H1 (cell line): ENCODE measurements around the gene FCHSD1. TPM values are rescaled to one million over a fixed set of nuclear protein-coding genes. Genes with fewer than 3 reads are reported as not detected.

ENCODE experiments used
- CTCF ChIA-PET: fragments of 300-600 bp; sonication (Branson Sonifier 250); formaldehyde crosslinking; loops from one replicate; lab custom pipeline; 2021; ENCODE audit not compliant: partially characterized antibody; lab: Charles Lee
- POLR2A ChIA-PET: fragments of 300-600 bp; sonication (Branson Sonifier 250); formaldehyde crosslinking; loops from one replicate; lab custom pipeline; 2021; ENCODE audit warnings: inconsistent platforms; ENCODE audit not compliant: partially characterized antibody; lab: Charles Lee
- DNase-seq, 2 experiments: peaks; one replicate each; pipeline versions ENCODE4 v3.0.0 to v3.0.0-alpha.2; 2010 to 2022; ENCODE audit warnings: low spot score in 2 of 2, low read depth in 1 of 2, mixed read lengths in 1 of 2
- FAIRE-seq: peaks from 2 replicates; lab custom pipeline; 2011; peaks lifted over from hg19 to GRCh38; lab: Jason Lieb, UNC
- H2AFZ ChIP-seq: 2 replicates; pipeline ENCODE4 v1.8.1; 2012; ENCODE audit warnings: low read length, inconsistent platforms
- H2AK5ac ChIP-seq: 2 replicates; pipeline ENCODE4 v1.6.1; 2013; ENCODE audit warnings: low read depth, low read length
- H2BK120ac ChIP-seq: replicated peaks from 2 replicates; pipeline ENCODE3; 2013; ENCODE audit warnings: low read depth, low read length, inconsistent platforms
- H2BK12ac ChIP-seq: 2 replicates; pipeline ENCODE4 v1.6.1; 2013; ENCODE audit warnings: low read depth, low read length
- H2BK15ac ChIP-seq: 2 replicates; pipeline ENCODE4 v1.6.1; 2013; ENCODE audit warnings: low read length
- H2BK20ac ChIP-seq: 2 replicates; pipeline ENCODE4 v1.6.1; 2013; ENCODE audit warnings: low read length
- H2BK5ac ChIP-seq: 2 replicates; pipeline ENCODE4 v1.6.1; 2013; ENCODE audit warnings: low read depth, low read length
- H3K14ac ChIP-seq: 2 replicates; pipeline ENCODE4 v1.6.1; 2013; ENCODE audit warnings: inconsistent platforms; ENCODE audit not compliant: insufficient read length
- H3K18ac ChIP-seq: 2 replicates; pipeline ENCODE4 v1.6.1; 2013; ENCODE audit warnings: low read length; ENCODE audit errors: extremely low read depth
- H3K23ac ChIP-seq: 2 replicates; pipeline ENCODE4 v1.6.1; 2013; ENCODE audit warnings: inconsistent platforms; ENCODE audit not compliant: insufficient read length
- H3K23me2 ChIP-seq: 2 replicates; pipeline ENCODE4 v1.6.1; 2013; ENCODE audit warnings: low read depth, low read length
- H3K27ac ChIP-seq: 2 replicates; pipeline ENCODE4 v1.6.1; 2011; ENCODE audit warnings: low read depth, low read length, inconsistent platforms
- H3K27me3 ChIP-seq, 4 experiments: replicated peaks in 1 of 4; 1 replicate in 1 of 4; 2 replicates in 3 of 4; pipeline versions ENCODE4 v1.6.1 to v1.8.1; 2011 to 2013; ENCODE audit warnings: low read length in 3 of 4, mild to moderate bottlenecking in 3 of 4, inconsistent platforms in 2 of 4, mixed read lengths in 2 of 4, moderate library complexity in 1 of 4; ENCODE audit not compliant: control insufficient read depth in 3 of 4, insufficient read depth in 3 of 4; ENCODE audit errors: extremely low read depth in 1 of 4
- H3K36me3 ChIP-seq, 4 experiments: 2 replicates each; pipeline versions ENCODE4 v1.6.1 to v1.8.1; 2011 to 2013; ENCODE audit warnings: mild to moderate bottlenecking in 4 of 4, low read length in 3 of 4, moderate library complexity in 2 of 4, control low read depth in 1 of 4, inconsistent platforms in 1 of 4; ENCODE audit not compliant: insufficient read depth in 4 of 4, control insufficient read depth in 2 of 4
- H3K4ac ChIP-seq: replicated peaks from 2 replicates; pipeline ENCODE3; 2013; ENCODE audit warnings: low read length, low read depth, mixed read lengths, inconsistent platforms; ENCODE audit not compliant: insufficient read length
- H3K4me1 ChIP-seq, 4 experiments: replicated peaks in 1 of 4; 1 replicate in 1 of 4; 2 replicates in 3 of 4; pipeline versions ENCODE4 v1.6.1 to v1.8.1; 2011 to 2013; ENCODE audit warnings: low read length in 3 of 4, inconsistent platforms in 2 of 4, mixed read lengths in 1 of 4; ENCODE audit not compliant: insufficient read depth in 4 of 4, control insufficient read depth in 3 of 4
- H3K4me2 ChIP-seq, 2 experiments: 2 replicates each; pipeline versions ENCODE4 v1.6.1 to v1.8.1; 2011 to 2013; ENCODE audit warnings: low read depth in 2 of 2, low read length in 2 of 2, control low read depth in 1 of 2, inconsistent platforms in 1 of 2, mild to moderate bottlenecking in 1 of 2; ENCODE audit not compliant: insufficient read depth in 1 of 2
- H3K4me3 ChIP-seq, 4 experiments: fragments of 200-600, 300-600 bp in 1 of 4; sonication (generic), shearing (Covaris generic), sonication (Bioruptor Twin) in 1 of 4; 2 replicates each; pipeline versions ENCODE4 v1.5.1 to v1.8.1; 2011 to 2016; ENCODE audit warnings: low read length in 4 of 4, low read depth in 3 of 4, control low read depth in 2 of 4, inconsistent platforms in 2 of 4, mild to moderate bottlenecking in 2 of 4, mixed read lengths in 1 of 4, moderate library complexity in 1 of 4; ENCODE audit not compliant: insufficient read depth in 2 of 4; ENCODE audit errors: extremely low read depth in 1 of 4
- H3K56ac ChIP-seq: replicated peaks from 2 replicates; pipeline ENCODE3; 2013; ENCODE audit warnings: low read depth, mild to moderate bottlenecking, mixed read lengths, low read length, inconsistent platforms; ENCODE audit not compliant: insufficient read length
- H3K79me1 ChIP-seq: 2 replicates; pipeline ENCODE4 v1.6.1; 2013; ENCODE audit warnings: low read depth, low read length, control low read depth
- H3K79me2 ChIP-seq, 2 experiments: 2 replicates each; pipeline versions ENCODE4 v1.6.1 to v1.8.1; 2012 to 2013; ENCODE audit warnings: low read length in 2 of 2, mild to moderate bottlenecking in 2 of 2, inconsistent platforms in 1 of 2; ENCODE audit not compliant: insufficient read depth in 2 of 2, control insufficient read depth in 1 of 2
- H3K9ac ChIP-seq, 4 experiments: replicated peaks in 1 of 4; 1 replicate in 1 of 4; 2 replicates in 3 of 4; pipeline versions ENCODE4 v1.6.1 to v1.8.1; 2011 to 2013; ENCODE audit warnings: low read depth in 3 of 4, low read length in 3 of 4, control low read depth in 2 of 4, mild to moderate bottlenecking in 2 of 4, moderate library complexity in 2 of 4, inconsistent platforms in 1 of 4; ENCODE audit errors: extremely low read depth in 1 of 4
- H3K9me3 ChIP-seq, 2 experiments: 2 replicates each; pipeline versions ENCODE4 v1.6.1 to v1.8.1; 2012 to 2013; ENCODE audit warnings: mild to moderate bottlenecking in 2 of 2, moderate library complexity in 2 of 2, control low read depth in 1 of 2, inconsistent platforms in 1 of 2, low read depth in 1 of 2, low read length in 1 of 2, mixed read lengths in 1 of 2; ENCODE audit not compliant: insufficient read depth in 2 of 2
- H4K20me1 ChIP-seq, 2 experiments: replicated peaks in 1 of 2; 2 replicates each; pipeline versions ENCODE3 to v1.8.1; 2011 to 2013; ENCODE audit warnings: inconsistent platforms in 2 of 2, low read length in 2 of 2, mild to moderate bottlenecking in 1 of 2; ENCODE audit not compliant: insufficient read depth in 2 of 2, control insufficient read depth in 1 of 2
- H4K5ac ChIP-seq: 2 replicates; pipeline ENCODE4 v1.6.1; 2013; ENCODE audit warnings: low read length, low read depth, mixed read lengths, inconsistent platforms; ENCODE audit not compliant: insufficient read length
- H4K8ac ChIP-seq: 2 replicates; pipeline ENCODE4 v1.8.0; 2013; ENCODE audit warnings: mild to moderate bottlenecking, moderate library complexity, low read length, inconsistent platforms; ENCODE audit not compliant: insufficient read depth; ENCODE audit errors: extremely low read depth
- H4K91ac ChIP-seq: replicated peaks from 2 replicates; pipeline ENCODE3; 2013; ENCODE audit warnings: low read length, mixed read lengths, inconsistent platforms; ENCODE audit not compliant: insufficient read length
- BRCA1 ChIP-seq: IDR thresholded peaks from 2 replicates; pipeline ENCODE4 v1.6.1; 2012; ENCODE audit warnings: low read depth, low read length, improper control_type of control experiment
- CHD2 ChIP-seq: IDR thresholded peaks from 2 replicates; pipeline ENCODE4 v1.6.1; 2012; ENCODE audit warnings: low read length, improper control_type of control experiment
- CTBP2 ChIP-seq: IDR thresholded peaks from 2 replicates; pipeline ENCODE4 v1.7.0; 2011; ENCODE audit warnings: borderline replicate concordance, mild to moderate bottlenecking, moderate library complexity, mixed read lengths, low read length; ENCODE audit not compliant: insufficient read depth, insufficient read length
- HDAC6 ChIP-seq: IDR thresholded peaks from one replicate; pipeline ENCODE4 v1.7.1; 2012; ENCODE audit warnings: low read depth, mild to moderate bottlenecking, inconsistent platforms, low read length, moderate library complexity
- JUND ChIP-seq: IDR thresholded peaks from 2 replicates; pipeline ENCODE4 v1.6.1; 2011; ENCODE audit warnings: mild to moderate bottlenecking, improper control_type of control experiment, low read length
- POLR2AphosphoS5 ChIP-seq: IDR thresholded peaks from 2 replicates; pipeline ENCODE4 v1.6.1; 2011; ENCODE audit warnings: low read depth, low read length
- RAD21 ChIP-seq, 2 experiments: IDR thresholded peaks in 1 of 2; conservative IDR thresholded peaks in 1 of 2; 2 replicates each; pipeline ENCODE4 v1.6.1; 2011; ENCODE audit warnings: low read depth in 2 of 2, low read length in 2 of 2, improper control_type of control experiment in 1 of 2, inconsistent platforms in 1 of 2, mild to moderate bottlenecking in 1 of 2, moderate library complexity in 1 of 2
- RXRA ChIP-seq: IDR thresholded peaks from 2 replicates; pipeline ENCODE4 v1.6.1; 2011; ENCODE audit warnings: low read depth, mild to moderate bottlenecking, low read length, moderate library complexity; ENCODE audit not compliant: insufficient read depth
- SIN3A ChIP-seq, 2 experiments: IDR thresholded peaks in 1 of 2; conservative IDR thresholded peaks in 1 of 2; 2 replicates each; pipeline ENCODE4 v1.6.1; 2011 to 2012; ENCODE audit warnings: low read length in 2 of 2, improper control_type of control experiment in 1 of 2, low read depth in 1 of 2, mild to moderate bottlenecking in 1 of 2
- SP2 ChIP-seq: IDR thresholded peaks from 2 replicates; pipeline ENCODE4 v1.6.1; 2012; ENCODE audit warnings: mild to moderate bottlenecking, low read length, inconsistent platforms
- SRF ChIP-seq: IDR thresholded peaks from 2 replicates; pipeline ENCODE4 v1.6.1; 2011; ENCODE audit warnings: mild to moderate bottlenecking, low read depth, low read length, moderate library complexity
- TAF1 ChIP-seq: IDR thresholded peaks from 2 replicates; pipeline ENCODE4 v1.6.1; 2011; ENCODE audit warnings: mild to moderate bottlenecking, low read depth, low read length
- WGBS, 2 experiments: shearing (Covaris generic) in 1 of 2; methylation state at CpG; one replicate each; pipeline versions ENCODE4 v1.1.6 to v1.1.7; 2013 to 2015; ENCODE audit warnings: low lambda C conversion rate in 2 of 2, mixed read lengths in 2 of 2, inconsistent platforms in 1 of 2, low coverage in 1 of 2, missing lambda C conversion rate in 1 of 2; ENCODE audit not compliant: insufficient replicate concordance in 2 of 2, insufficient coverage in 1 of 2, insufficient read length in 1 of 2; ENCODE audit errors: extremely low coverage in 1 of 2, missing lambda C conversion rate in 1 of 2; 5-methylcytosine and 5-hydroxymethylcytosine counted together
- polyA plus RNA-seq, 7 experiments: library from polyadenylated mRNA; depleted of rRNA in 3 of 7; stranded (reverse) in 5 of 7; unstranded in 2 of 7; fragments of >200 nt in 5 of 7; fragments of 200-250 nt in 2 of 7; gene quantifications; 1 replicate in 5 of 7; 2 replicates in 1 of 7; 4 replicates in 1 of 7; pipeline versions ENCODE4 v1.2.1 to v1.2.3, GENCODE V29; 2011 to 2013; ENCODE audit warnings: missing spikeins in 2 of 7, mixed read lengths in 2 of 7
- total RNA-seq: library from RNA; stranded (reverse); fragmentation: NEBNext Ultra II Directional; extraction: Animal tissue kit (Norgen Biotek cat#: 25700); gene quantifications from 2 replicates; pipeline ENCODE4 v1.2.1, GENCODE V29; 2021

The FCHSD1 gene
- total and polyA plus RNA-seq, 2 of the 8 experiments (the other 6 are each of a cell fraction or from before 2014, with no cell fraction given), result 22.0 to 30.1 TPM

GRCh38 chr5:141605523-141606277, 45.5 kb downstream of the FCHSD1 start:
- no peak overlapping the region for H3K56ac ChIP-seq
- no peaks in the 10 kb centered on the region for H3K27me3 ChIP-seq
- FAIRE-seq, result no peak
- H4K5ac ChIP-seq, result no peak overlapping the region
- H3K36me3 ChIP-seq, result no peaks in the 10 kb centered on the region
- H3K9ac ChIP-seq, result no peak overlapping the region
- no peak for DNase-seq
- H2BK12ac ChIP-seq, result no peak overlapping the region
- H2BK20ac ChIP-seq, result no peak overlapping the region
- TF ChIP-seq SRF, result no peak
- no peak for TF ChIP-seq SP2
- TF ChIP-seq TAF1, result no peak
- TF ChIP-seq SIN3A (conservative IDR thresholded peaks at IDR 0.05 in 1 of 2, IDR thresholded peaks at IDR 0.05 in 1 of 2; ENCODE audit: low read depth in 1 of 2, low read length in 2 of 2), result no peak
- no peak for TF ChIP-seq JUND
- no peak for TF ChIP-seq RAD21 (IDR thresholded peaks at IDR 0.05 in 1 of 2, conservative IDR thresholded peaks at IDR 0.05 in 1 of 2; ENCODE audit: low read depth in 2 of 2, low read length in 2 of 2)
- no peak for TF ChIP-seq CTBP2
- no peak for TF ChIP-seq HDAC6
- TF ChIP-seq BRCA1, result no peak
- TF ChIP-seq POLR2AphosphoS5, result no peak
- no peak for TF ChIP-seq RXRA
- TF ChIP-seq CHD2, result no peak
- H4K20me1 ChIP-seq, result peaks cover 4 to 7% of the 10 kb centered on the region in 2 experiments
- no peak overlapping the region for H2AFZ ChIP-seq
- no peak overlapping the region for H4K8ac ChIP-seq
- POLR2A ChIA-PET, result interaction anchor here (7.9 kb wide), 1 partner anchor 11 kb away, joined by 55 read pairs; the partner anchor contains the start of gene DIAPH1
- no peak overlapping the region for H3K4me3 ChIP-seq
- 88% methylated on average over 6 of the region's 6 CpGs; no CpG with 5 or more reads in 1 of the 2 experiments for WGBS, 2 experiments
- H3K18ac ChIP-seq, result no peak overlapping the region
- H3K9me3 ChIP-seq, result no peaks in the 10 kb centered on the region
- no peak overlapping the region for H2AK5ac ChIP-seq
- no peak overlapping the region for H4K91ac ChIP-seq
- no peak overlapping the region for H3K4ac ChIP-seq
- no peak overlapping the region for H2BK120ac ChIP-seq
- H3K79me1 ChIP-seq, result peaks cover 7% of the 10 kb centered on the region
- CTCF ChIA-PET, result no interaction called here
- no peaks in the 10 kb centered on the region for H3K23me2 ChIP-seq
- H2BK5ac ChIP-seq, result no peak overlapping the region
- H3K4me1 ChIP-seq, result no peaks in the 10 kb centered on the region; a peak in 1 of 7 replicates
- H3K4me2 ChIP-seq, result no peak overlapping the region
- H3K27ac ChIP-seq, result no peak overlapping the region
- no peak overlapping the region for H2BK15ac ChIP-seq
- H3K79me2 ChIP-seq, result peaks cover 9 to 92% of the 10 kb centered on the region in 2 experiments; a peak in 3 of 4 replicates
- H3K14ac ChIP-seq, result no peak overlapping the region
- H3K23ac ChIP-seq, result no peak overlapping the region
